Dendritic cell treated with granulocyte-macrophage colony-stimulating factor and Interleukin-4, amounts not matched to agents 40 ng/mL and 50 ng/mL, for 4 days (primary cell): ENCODE data around the gene MLF2.

Experiments
- H3K27ac Mint-ChIP-seq: one replicate; pipeline ENCODE4 v1.8.0; 2022; ENCODE audit warnings: mild to moderate bottlenecking, mixed read lengths
- H3K27me3 Mint-ChIP-seq: one replicate; pipeline ENCODE4 v1.8.0; 2022; ENCODE audit warnings: mild to moderate bottlenecking, mixed read lengths
- H3K36me3 Mint-ChIP-seq: one replicate; pipeline ENCODE4 v1.8.0; 2022; ENCODE audit warnings: low read depth, mixed read lengths
- H3K4me1 Mint-ChIP-seq: one replicate; pipeline ENCODE4 v1.8.0; 2022; ENCODE audit warnings: low read depth, mixed read lengths
- H3K4me3 Mint-ChIP-seq: one replicate; pipeline ENCODE4 v1.8.0; 2022; ENCODE audit warnings: mild to moderate bottlenecking, moderate library complexity, mixed read lengths
- H3K9me3 Mint-ChIP-seq: one replicate; pipeline ENCODE4 v1.8.0; 2022; ENCODE audit warnings: mixed read lengths
- intact Hi-C: fragments of 100-400 bp; cut with micrococcal nuclease; formaldehyde crosslinking; loops from one replicate; pipeline ENCODE4 v1.15.0; 2022

Gene MLF2, protein sequence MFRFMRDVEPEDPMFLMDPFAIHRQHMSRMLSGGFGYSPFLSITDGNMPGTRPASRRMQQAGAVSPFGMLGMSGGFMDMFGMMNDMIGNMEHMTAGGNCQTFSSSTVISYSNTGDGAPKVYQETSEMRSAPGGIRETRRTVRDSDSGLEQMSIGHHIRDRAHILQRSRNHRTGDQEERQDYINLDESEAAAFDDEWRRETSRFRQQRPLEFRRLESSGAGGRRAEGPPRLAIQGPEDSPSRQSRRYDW

DNA sequence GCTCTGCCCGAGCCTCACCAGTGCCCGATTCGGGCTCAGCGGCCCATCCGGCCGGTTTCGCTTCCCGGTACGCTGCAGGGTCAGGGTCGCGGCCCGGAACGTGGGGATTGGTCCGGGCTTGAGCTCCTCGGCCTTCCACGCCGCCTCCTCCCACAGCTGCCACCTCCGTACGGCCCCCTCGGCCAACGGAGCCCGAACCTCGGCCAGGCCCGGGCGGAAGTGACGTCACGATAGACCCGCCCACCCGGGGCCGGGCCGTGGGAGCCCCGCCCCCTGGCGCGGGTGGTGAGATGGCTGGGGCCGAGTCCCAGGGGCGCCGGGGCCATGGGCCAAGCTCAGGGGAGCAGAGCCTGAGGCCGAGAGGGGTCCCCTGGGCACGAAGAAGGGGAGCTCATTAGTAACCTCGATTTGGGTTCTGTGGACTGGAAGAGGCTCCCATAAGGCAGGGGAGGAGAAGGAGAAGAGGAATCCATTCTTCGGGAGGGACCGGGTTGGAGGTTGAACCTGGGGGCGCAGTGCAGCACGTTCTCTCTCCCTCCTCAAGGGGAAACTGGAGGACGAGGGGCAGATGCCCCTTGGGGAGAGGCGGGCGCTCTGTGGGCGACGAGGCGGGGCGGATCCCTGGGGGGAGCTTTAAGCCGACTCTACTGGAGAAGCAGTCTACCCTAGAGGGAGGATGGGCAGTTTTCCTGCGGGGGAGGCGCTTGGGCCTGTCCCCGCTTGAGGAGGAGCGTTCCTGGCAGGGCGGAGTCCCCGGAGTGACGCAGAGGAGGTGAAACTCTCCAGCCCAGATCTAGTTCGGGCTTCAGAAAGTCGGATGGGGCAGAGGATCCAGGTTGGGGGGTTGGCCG lies at the start of gene MLF2:
Gene MLF2 (minus strand): TSS at position 221 of the 851 bp plus-strand sequence. CDS start 807 bp downstream, outside the sequence.
- Mint-ChIP-seq H3K9me3 (no peaks in the 10 kb centered on the region), H3K36me3 (peaks cover 50% of the 10 kb centered on the region), H3K4me3 (peak within 1 kb of the TSS; percentile 99), H3K27ac (peak within 1 kb of the TSS; percentile 100), H3K4me1 (peaks cover 54% of the 10 kb centered on the region), H3K27me3 (peaks cover 7% of the 10 kb centered on the region)
- intact Hi-C loops = loop anchor here (1.0 to 5.0 kb wide), 3 partner anchors 26 to 72 kb away; no protein-coding TSS in a partner anchor

DNA sequence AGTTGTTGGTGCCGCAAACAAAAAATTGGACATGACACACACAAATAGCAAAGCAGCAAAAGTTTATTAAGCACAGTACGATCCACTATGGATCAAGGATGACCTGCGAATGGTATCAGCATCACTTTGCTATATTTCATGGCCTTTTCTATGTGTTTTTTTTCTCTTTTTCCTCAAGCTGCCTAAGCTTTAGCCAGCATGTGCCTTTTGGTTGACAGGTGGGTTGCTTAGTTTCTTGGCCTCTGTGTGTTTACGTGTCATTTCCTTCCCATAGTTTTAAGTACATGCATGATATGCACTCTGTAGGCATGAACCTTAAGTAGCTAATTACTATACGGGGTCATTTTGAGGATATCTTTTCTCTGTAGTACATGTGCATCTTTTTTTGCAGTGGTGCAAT lies 46.2 kb upstream of the MLF2 start:
- Mint-ChIP-seq H3K9me3 (no peaks in the 10 kb centered on the region), H3K4me1 (peaks cover 41% of the 10 kb centered on the region), H3K27ac (no peak overlapping the region), H3K27me3 (no peaks in the 10 kb centered on the region), H3K36me3 (peaks cover 98% of the 10 kb centered on the region), H3K4me3 (no peak overlapping the region)
- intact Hi-C loops = no loop called here

DNA sequence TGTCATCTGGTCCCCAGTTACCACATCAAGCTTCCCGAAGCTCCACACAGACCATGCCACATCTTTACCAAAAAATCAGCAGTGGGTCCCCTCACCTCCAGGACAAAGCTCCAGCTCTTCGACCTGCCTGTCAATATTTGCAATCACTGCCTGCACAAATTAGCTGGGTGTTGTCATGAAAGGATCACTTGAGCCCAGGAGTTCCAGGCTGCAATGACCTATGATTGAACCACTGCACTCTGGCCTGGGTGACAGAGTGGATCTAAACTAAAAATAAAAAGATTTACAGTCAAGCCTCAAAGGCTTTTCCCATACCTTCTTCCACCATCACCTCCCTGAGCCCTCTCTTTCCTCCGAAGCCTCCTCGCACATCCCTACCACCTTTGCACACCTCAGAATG lies 43.6 kb upstream of the MLF2 start:
- Mint-ChIP-seq H3K9me3 (no peaks in the 10 kb centered on the region), H3K4me3 (no peak overlapping the region), H3K27ac (no peak overlapping the region), H3K4me1 (peaks cover 61% of the 10 kb centered on the region), H3K27me3 (no peaks in the 10 kb centered on the region), H3K36me3 (peaks cover 98% of the 10 kb centered on the region)
- intact Hi-C loops = no loop called here

DNA sequence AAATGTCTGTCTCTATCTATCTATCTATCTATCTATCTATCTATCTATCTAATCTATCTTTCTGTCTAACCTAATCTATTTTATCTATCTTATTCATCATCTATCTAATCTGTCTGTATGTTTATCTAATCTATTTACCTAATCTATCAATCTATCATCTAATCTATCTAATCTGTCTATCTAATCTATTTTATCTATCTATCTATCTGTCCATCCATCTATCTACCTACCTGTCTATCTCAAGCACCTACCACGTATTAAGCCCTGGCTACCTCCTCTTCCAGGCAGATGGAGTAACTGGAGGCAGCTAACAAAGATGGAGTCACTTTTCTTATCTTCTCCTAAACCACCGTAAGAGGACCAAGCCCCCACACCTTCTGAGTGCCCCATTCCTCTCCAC lies 42.1 kb upstream of the MLF2 start:
- Mint-ChIP-seq H3K27me3 (no peaks in the 10 kb centered on the region), H3K27ac (no peak overlapping the region), H3K36me3 (peaks cover 87% of the 10 kb centered on the region), H3K9me3 (no peaks in the 10 kb centered on the region), H3K4me1 (peaks cover 63% of the 10 kb centered on the region), H3K4me3 (no peak overlapping the region)
- intact Hi-C loops = no loop called here

DNA sequence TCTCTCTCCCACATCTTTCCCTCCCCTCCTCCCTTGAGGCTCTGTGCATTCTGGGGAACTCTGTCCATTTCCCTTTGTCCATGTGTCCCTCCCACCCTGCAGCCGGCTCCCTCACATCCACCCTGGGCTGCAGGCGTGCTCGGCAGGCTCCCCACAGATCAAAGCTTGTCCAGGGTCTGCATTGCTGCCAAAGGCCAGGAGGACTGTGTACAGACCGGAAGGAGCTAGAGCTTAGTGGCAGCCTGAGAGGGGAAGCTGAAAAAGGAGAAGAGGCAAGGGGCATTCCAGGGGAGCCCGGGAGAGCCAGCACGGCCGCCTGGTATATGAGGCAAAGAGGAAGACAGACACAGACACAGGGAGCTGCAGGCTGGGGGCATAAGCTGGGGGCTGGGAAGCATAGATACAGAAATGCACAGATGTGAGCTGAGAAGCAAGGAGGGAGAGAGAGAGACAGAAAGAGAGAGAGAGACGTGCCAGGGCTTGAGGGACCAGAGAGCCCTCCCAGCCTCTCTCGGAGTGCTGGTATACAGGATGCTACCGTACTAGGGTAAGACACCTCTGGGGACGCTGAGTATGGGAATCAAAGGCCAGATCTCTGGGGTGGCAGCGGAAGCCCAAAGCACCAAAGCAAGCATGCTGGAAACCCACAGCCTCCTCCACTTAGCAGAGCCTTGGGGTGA lies 39.7 kb upstream of the MLF2 start:
- Mint-ChIP-seq H3K4me3 (peak overlapping the region; percentile 88), H3K9me3 (no peaks in the 10 kb centered on the region), H3K4me1 (peaks cover 67% of the 10 kb centered on the region), H3K27ac (peak overlapping the region; percentile 93), H3K27me3 (no peaks in the 10 kb centered on the region), H3K36me3 (peaks cover 70% of the 10 kb centered on the region)
- intact Hi-C loops = loop anchor here (5.0 kb wide), 1 partner anchor 40 kb away; the partner anchor contains the start of gene MLF2

DNA sequence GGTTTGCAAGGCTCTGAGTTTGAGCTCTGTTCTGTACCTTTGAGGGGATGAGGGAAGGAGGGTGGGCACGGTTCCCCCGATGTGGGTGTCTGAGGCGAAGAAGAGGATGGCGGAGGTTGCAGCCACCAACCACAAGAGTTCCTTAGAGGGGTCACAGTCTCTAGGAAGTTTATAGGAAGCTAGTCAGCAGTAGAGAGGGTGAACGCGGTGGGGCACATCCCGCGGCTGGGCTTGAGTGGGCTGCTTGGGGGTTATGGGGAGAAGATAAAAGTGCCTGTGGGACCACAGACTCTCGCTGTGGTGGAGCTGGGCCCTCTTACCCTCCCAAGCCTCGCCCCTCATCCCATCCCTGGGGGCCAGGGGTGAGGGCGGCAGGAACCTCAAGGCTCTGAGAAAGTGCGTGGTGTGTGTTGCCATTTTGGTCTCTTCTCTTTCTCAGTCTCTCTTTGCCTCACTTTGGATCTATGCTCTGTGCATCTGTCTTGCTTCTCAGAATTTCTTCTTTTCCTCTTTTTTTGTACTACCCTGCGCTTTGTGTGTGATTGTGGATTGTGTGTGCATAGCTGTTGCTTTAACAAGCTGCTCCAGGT lies 39.1 kb upstream of the MLF2 start:
- H3K27me3 Mint-ChIP-seq = no peaks in the 10 kb centered on the region
- peak overlapping the region; percentile 93 for H3K27ac Mint-ChIP-seq
- H3K9me3 Mint-ChIP-seq = no peaks in the 10 kb centered on the region
- H3K36me3 Mint-ChIP-seq = peaks cover 64% of the 10 kb centered on the region
- peaks cover 62% of the 10 kb centered on the region for H3K4me1 Mint-ChIP-seq
- intact Hi-C loops = loop anchor here (5.0 kb wide), 1 partner anchor 40 kb away; the partner anchor contains the start of gene MLF2
- H3K4me3 Mint-ChIP-seq = peak overlapping the region; percentile 88

DNA sequence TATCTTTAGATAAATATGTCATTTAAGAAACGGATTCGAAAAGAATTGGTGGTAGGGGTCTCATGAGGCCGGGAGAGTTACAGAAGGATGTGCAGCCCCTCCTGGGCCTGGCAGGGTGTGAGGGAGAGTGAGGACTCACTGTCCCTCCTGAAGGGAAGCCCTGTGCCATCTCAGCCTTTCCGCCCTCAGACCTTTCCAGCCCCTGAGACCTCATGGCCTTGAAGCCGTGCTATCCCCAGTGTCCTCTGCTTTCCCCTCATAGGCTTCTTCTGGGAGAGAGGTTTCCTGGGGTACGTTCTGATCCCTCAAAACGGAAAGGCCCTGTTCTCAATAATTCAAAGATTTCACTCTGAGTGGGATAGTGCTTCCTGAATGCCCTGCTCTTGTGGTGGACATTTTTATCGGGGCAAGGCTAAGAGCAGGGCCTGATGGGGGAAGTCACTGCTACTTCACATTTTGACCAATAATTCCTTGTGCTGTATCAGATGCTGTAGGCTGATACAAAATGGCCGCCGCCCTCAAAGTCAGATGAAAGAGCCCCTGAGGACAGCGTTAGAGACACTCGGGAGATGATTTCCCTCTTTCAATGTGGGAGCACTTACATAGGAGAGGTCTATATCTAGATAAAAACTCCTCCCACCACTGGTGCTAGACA lies 37.7 kb upstream of the MLF2 start:
- Mint-ChIP-seq H3K4me3 (peak overlapping the region; percentile 88), H3K36me3 (peaks cover 50% of the 10 kb centered on the region), H3K9me3 (no peaks in the 10 kb centered on the region), H3K27me3 (no peaks in the 10 kb centered on the region), H3K4me1 (peaks cover 62% of the 10 kb centered on the region), H3K27ac (peak overlapping the region; percentile 93)
- intact Hi-C loops = loop anchor here (5.0 kb wide), 1 partner anchor 38 kb away; the partner anchor contains the start of gene MLF2

DNA sequence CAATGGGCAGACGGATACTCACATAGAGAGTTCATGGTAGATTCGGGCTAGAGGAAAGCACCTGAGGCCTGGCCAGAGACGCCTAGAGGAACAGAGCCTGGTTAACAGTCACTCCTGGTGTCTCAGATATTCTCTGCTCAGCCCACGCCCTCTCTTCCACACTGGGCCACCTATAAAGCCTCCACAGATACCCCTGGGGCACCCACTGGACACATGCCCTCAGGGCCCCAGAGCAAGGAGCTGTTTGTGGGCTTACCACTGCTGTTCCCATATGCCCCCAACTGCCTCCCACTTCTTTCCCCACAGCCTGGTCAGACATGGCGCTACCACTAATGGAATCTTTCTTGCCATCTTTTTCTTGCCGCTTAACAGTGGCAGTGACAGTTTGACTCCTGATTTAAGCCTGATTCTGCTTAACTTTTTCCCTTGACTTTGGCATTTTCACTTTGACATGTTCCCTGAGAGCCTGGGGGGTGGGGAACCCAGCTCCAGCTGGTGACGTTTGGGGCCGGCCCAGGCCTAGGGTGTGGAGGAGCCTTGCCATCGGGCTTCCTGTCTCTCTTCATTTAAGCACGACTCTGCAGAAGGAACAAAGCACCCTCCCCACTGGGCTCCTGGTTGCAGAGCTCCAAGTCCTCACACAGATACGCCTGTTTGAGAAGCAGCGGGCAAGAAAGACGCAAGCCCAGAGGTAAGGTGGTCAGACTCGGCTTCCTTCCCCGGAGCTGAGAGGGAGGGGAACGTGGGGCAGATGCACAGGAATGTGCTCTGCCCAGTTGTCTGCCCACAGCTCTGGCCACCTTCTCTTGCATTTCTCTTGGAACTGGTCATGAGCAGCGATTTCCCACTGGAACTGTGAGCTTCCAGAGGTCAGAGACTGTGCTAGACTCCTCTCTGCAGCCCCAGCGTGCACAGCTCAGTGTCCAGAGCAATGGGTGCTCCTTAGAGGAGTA lies 36.3 kb upstream of the MLF2 start, which contains the start of gene CD4:
Gene CD4 (plus strand): TSS at position 557 of the 953 bp plus-strand sequence. CDS start 10,611 bp downstream, outside the sequence.
- Mint-ChIP-seq H3K27me3 (no peaks in the 10 kb centered on the region), H3K27ac (peak within 1 kb of the TSS; percentile 93), H3K9me3 (no peaks in the 10 kb centered on the region), H3K36me3 (peaks cover 36% of the 10 kb centered on the region), H3K4me3 (peak within 1 kb of the TSS; percentile 88), H3K4me1 (peaks cover 70% of the 10 kb centered on the region)
- intact Hi-C loops = loop anchor here (5.0 kb wide), 1 partner anchor 33 kb away; the partner anchor contains the start of gene GPR162

DNA sequence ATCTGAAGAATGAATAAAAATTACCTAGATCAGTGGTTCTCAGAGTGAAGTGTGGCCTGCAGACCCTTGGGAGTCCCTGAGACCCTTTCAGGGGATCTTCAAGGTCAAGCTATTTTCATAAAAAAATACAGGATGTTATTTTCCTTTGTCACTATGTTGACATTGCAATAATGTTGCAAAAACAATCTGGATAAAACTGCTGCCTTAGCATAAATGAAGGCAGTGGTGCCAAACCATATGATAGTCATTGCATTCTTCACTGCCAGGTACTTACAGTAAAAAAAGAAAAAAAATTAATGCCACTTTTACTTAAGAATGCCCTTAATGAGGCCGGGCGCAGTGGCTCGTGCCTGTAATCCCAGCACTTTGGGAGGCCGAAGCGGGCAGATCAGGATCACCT lies 34.4 kb upstream of the MLF2 start:
- peaks cover 69% of the 10 kb centered on the region for H3K4me1 Mint-ChIP-seq
- H3K27ac Mint-ChIP-seq = peak overlapping the region; percentile 63
- peaks cover 17% of the 10 kb centered on the region for H3K36me3 Mint-ChIP-seq
- H3K4me3 Mint-ChIP-seq = no peak overlapping the region
- H3K27me3 Mint-ChIP-seq = no peaks in the 10 kb centered on the region
- intact Hi-C loops = loop anchor here (5.0 kb wide), 1 partner anchor 35 kb away; the partner anchor contains the start of gene GPR162
- no peaks in the 10 kb centered on the region for H3K9me3 Mint-ChIP-seq

DNA sequence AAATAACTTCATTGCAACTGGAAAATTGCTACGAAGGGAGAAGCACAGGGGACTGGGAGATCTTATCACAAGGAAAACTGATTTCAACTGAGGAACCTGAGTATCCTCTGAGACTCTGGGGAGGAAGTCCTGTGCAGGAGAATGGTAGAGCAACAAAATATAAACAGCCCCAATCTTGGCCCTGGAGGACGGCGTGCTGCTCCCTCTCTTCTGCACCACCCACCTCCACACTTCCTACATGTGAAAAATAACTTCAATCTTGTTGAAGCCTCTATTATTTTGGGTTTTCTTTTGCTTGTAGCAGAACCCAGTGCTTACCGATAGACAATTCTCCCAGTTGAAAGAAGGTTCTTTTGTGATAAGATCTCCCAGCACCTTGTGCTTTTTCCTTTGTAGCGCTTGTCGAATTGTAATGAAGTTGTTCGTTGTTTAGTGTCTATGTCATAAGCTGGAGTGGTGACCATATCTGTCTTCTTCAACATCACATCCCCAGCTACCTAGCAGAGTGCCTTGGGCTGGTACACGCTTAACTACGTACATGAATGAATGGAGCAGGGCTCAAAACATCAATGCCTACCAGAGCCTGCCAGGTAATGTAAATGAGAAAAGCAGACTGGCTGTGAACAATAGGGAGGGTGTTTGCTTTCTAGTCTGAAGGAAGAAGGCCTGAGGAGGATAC lies 33.6 kb upstream of the MLF2 start:
- no peaks in the 10 kb centered on the region for H3K9me3 Mint-ChIP-seq
- intact Hi-C loops = loop anchor here (5.0 kb wide), 1 partner anchor 36 kb away; the partner anchor contains the start of gene GPR162
- no peak overlapping the region for H3K4me3 Mint-ChIP-seq
- peaks cover 61% of the 10 kb centered on the region for H3K4me1 Mint-ChIP-seq
- H3K36me3 Mint-ChIP-seq = peaks cover 9% of the 10 kb centered on the region
- no peaks in the 10 kb centered on the region for H3K27me3 Mint-ChIP-seq
- H3K27ac Mint-ChIP-seq = peak overlapping the region; percentile 63

DNA sequence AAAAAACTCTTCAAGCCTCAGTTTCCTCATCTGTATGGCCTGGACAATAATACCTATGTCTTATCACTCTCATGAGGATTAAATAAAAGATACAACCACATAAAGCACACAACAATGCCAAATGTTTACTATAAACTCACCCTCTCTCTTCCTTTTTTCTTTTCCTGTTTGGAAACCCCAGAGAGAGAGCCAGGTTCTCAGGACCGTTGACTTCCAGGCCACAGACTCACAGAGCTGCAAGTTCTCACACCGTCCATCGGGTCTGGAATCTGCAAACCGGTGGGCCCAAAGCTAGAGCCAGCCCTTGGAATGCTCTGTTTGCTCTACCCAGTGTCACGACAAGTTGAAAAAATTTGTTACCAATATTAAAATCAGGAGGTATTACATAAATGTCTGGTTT lies 31.8 kb upstream of the MLF2 start:
- H3K9me3 Mint-ChIP-seq = no peaks in the 10 kb centered on the region
- H3K4me1 Mint-ChIP-seq = peaks cover 64% of the 10 kb centered on the region
- peak overlapping the region; percentile 37 for H3K4me3 Mint-ChIP-seq
- intact Hi-C loops = loop anchor here (5.0 kb wide), 1 partner anchor 38 kb away; the partner anchor contains the start of gene GPR162
- H3K27ac Mint-ChIP-seq = peak overlapping the region; percentile 73
- H3K27me3 Mint-ChIP-seq = no peaks in the 10 kb centered on the region
- H3K36me3 Mint-ChIP-seq = peaks cover 4% of the 10 kb centered on the region

DNA sequence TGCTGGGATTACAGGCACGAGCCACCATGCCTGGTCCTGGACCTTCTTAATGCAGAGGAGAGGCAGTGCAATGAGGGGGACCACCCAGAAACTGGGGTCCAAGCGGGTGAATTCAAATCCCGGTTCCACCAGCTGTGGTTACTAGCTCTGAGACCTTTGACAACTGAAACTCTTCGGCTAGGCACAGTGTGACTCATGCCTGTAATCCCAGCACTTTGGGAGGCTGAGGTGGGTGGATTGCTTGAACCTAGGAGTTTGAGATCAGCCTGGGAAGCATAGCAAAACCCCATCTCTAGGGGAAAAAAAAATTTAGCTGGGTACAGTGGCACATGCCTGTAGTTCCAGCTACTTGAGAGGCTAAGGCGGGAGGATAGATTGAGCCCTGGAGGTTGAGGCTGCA lies 31.4 kb upstream of the MLF2 start:
- Mint-ChIP-seq H3K36me3 (no peaks in the 10 kb centered on the region), H3K27me3 (no peaks in the 10 kb centered on the region), H3K27ac (peak overlapping the region; percentile 73), H3K9me3 (no peaks in the 10 kb centered on the region), H3K4me1 (peaks cover 66% of the 10 kb centered on the region), H3K4me3 (no peak overlapping the region)
- intact Hi-C loops = no loop called here
